ENCODE measurements around the gene KDM1A. TPM values are rescaled to one million over a fixed set of nuclear protein-coding genes. Genes with fewer than 3 reads are reported as not detected.
A peak's percentile ranks its signal among the peaks of the same experiment; 100 is the strongest.

The KDM1A gene
- total and polyA plus RNA-seq, 10 of the 15 experiments (the other 5 are each of a cell fraction or from before 2014, with no cell fraction given), result 39.2 to 118 (median 98.9) TPM

GRCh38 chr1:23019094-23019862 lies at the start of gene KDM1A (continued):
- TF ChIP-seq PBX3 (IDR thresholded peaks at IDR 0.05; ENCODE audit: insufficient replicate concordance, low read depth, low read length) (peak; percentile 58), ESRRA (IDR thresholded peaks at IDR 0.05; ENCODE audit: low read length) (no peak), E4F1 (IDR thresholded peaks at IDR 0.05; ENCODE audit: borderline replicate concordance, partially characterized antibody) (no peak), DPF2 (IDR thresholded peaks at IDR 0.05) (0 out of 2 replicates have a peak, but pooled peaks have one; percentile 71), SMC3 (IDR thresholded peaks at IDR 0.05; ENCODE audit: borderline replicate concordance, low read length) (no peak), SMARCA5 (IDR thresholded peaks at IDR 0.05) (peak; percentile 86), REST (IDR thresholded peaks at IDR 0.05; ENCODE audit: low read depth, low read length) (0 out of 2 replicates have a peak, but pooled peaks have one; percentile 29), NRF1 (conservative IDR thresholded peaks at IDR 0.05; ENCODE audit: low read depth, low read length) (peak; percentile 48), CREM (IDR thresholded peaks at IDR 0.05; ENCODE audit: low read depth) (peak; percentile 94), USF2 (IDR thresholded peaks at IDR 0.05; ENCODE audit: borderline replicate concordance, low read depth, low read length) (no peak; the same call in 1 of the 2 replicates), BCL11A (IDR thresholded peaks at IDR 0.05; ENCODE audit: low read depth, low read length) (peak; percentile 36; the same call in 1 of the 2 replicates), MYB (IDR thresholded peaks at IDR 0.05; ENCODE audit: borderline replicate concordance, low read depth, low read length) (no peak), IKZF1 (conservative IDR thresholded peaks at IDR 0.05) (peak; percentile 89), POU2F2 (IDR thresholded peaks at IDR 0.05; ENCODE audit: borderline replicate concordance, low read depth, low read length) (peak; percentile 93), MYC (IDR thresholded peaks at IDR 0.05; ENCODE audit: insufficient read depth, insufficient read length, insufficient replicate concordance, low read length, severe bottlenecking) (peak; percentile 92), ZSCAN29 (IDR thresholded peaks at IDR 0.05) (no peak), MXI1 (IDR thresholded peaks at IDR 0.05; ENCODE audit: low read depth, low read length) (peak; percentile 92), CTCF (IDR thresholded peaks at IDR 0.05 in 2 of 3, conservative IDR thresholded peaks at IDR 0.05 in 1 of 3; ENCODE audit: control insufficient read depth in 2 of 3, extremely low read depth in 1 of 3, insufficient read depth in 1 of 3, low read depth in 3 of 3, low read length in 3 of 3) (peak; percentile 24 to 48 (median 25); a peak in 4 of 6 replicates), ZNF384 (IDR thresholded peaks at IDR 0.05; ENCODE audit: borderline replicate concordance, low read depth, low read length) (no peak; the same call in 1 of the 2 replicates)

Measured in GM12878 (cell line).